ENCODE data around the gene SLC9A9. TPM values are rescaled to one million over a fixed set of nuclear protein-coding genes. Genes with fewer than 3 reads are reported as not detected.

Gene SLC9A9
- polyA plus RNA-seq, 1 donor from 2014 or later: 0.54 TPM

DNA sequence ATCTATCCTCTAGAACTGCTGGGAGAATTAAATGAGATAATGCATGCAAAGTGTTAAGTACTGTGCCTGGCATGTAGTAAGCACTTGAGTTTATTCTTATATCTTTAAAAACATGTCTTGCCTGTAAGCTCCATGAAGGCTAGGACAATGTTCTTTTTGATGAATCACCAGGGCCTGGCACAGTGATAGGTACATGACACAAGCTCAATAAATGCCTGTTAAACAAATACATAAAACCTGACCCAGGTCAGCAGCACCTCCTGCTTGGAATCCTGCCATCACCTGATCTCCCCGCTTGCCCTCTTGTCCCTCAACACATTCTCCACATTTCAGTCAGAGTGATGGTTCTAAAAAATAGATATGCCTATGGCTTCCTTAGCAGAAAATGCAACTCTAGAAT, 541.9 kb downstream of the SLC9A9 start:
- H3K9me2 ChIP-seq (ENCODE audit: insufficient read depth, low read length): no peaks in the 10 kb centered on the region
- no peaks in the 10 kb centered on the region for H3K79me2 ChIP-seq (replicated peaks; ENCODE audit: insufficient read depth, low read length)
- no peak overlapping the region for H3K4me3 ChIP-seq (ENCODE audit: low read length)
- H3K4me2 ChIP-seq (ENCODE audit: low read length): no peak overlapping the region
- no peak overlapping the region for H3K9ac ChIP-seq (ENCODE audit: low read length)
- no peaks in the 10 kb centered on the region for H3F3A ChIP-seq (ENCODE audit: insufficient read depth, low read length, poor library complexity, severe bottlenecking)
- no peaks in the 10 kb centered on the region for H3K36me3 ChIP-seq (ENCODE audit: insufficient read depth, low read length)
- H3K9me3 ChIP-seq (ENCODE audit: low read length): no peaks in the 10 kb centered on the region
- TF ChIP-seq, protein P1, sequence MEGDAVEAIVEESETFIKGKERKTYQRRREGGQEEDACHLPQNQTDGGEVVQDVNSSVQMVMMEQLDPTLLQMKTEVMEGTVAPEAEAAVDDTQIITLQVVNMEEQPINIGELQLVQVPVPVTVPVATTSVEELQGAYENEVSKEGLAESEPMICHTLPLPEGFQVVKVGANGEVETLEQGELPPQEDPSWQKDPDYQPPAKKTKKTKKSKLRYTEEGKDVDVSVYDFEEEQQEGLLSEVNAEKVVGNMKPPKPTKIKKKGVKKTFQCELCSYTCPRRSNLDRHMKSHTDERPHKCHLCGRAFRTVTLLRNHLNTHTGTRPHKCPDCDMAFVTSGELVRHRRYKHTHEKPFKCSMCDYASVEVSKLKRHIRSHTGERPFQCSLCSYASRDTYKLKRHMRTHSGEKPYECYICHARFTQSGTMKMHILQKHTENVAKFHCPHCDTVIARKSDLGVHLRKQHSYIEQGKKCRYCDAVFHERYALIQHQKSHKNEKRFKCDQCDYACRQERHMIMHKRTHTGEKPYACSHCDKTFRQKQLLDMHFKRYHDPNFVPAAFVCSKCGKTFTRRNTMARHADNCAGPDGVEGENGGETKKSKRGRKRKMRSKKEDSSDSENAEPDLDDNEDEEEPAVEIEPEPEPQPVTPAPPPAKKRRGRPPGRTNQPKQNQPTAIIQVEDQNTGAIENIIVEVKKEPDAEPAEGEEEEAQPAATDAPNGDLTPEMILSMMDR (IDR thresholded peaks at IDR 0.05; ENCODE audit: poor library complexity, severe bottlenecking): no peak
- TF ChIP-seq SMC3 (conservative IDR thresholded peaks at IDR 0.05; ENCODE audit: poor library complexity): no peak
- TF ChIP-seq TAF1 (IDR thresholded peaks at IDR 0.05; ENCODE audit: low read depth): no peak
- TF ChIP-seq, protein P2, sequence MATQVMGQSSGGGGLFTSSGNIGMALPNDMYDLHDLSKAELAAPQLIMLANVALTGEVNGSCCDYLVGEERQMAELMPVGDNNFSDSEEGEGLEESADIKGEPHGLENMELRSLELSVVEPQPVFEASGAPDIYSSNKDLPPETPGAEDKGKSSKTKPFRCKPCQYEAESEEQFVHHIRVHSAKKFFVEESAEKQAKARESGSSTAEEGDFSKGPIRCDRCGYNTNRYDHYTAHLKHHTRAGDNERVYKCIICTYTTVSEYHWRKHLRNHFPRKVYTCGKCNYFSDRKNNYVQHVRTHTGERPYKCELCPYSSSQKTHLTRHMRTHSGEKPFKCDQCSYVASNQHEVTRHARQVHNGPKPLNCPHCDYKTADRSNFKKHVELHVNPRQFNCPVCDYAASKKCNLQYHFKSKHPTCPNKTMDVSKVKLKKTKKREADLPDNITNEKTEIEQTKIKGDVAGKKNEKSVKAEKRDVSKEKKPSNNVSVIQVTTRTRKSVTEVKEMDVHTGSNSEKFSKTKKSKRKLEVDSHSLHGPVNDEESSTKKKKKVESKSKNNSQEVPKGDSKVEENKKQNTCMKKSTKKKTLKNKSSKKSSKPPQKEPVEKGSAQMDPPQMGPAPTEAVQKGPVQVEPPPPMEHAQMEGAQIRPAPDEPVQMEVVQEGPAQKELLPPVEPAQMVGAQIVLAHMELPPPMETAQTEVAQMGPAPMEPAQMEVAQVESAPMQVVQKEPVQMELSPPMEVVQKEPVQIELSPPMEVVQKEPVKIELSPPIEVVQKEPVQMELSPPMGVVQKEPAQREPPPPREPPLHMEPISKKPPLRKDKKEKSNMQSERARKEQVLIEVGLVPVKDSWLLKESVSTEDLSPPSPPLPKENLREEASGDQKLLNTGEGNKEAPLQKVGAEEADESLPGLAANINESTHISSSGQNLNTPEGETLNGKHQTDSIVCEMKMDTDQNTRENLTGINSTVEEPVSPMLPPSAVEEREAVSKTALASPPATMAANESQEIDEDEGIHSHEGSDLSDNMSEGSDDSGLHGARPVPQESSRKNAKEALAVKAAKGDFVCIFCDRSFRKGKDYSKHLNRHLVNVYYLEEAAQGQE (IDR thresholded peaks at IDR 0.05; ENCODE audit: borderline replicate concordance): no peak
- no peak for TF ChIP-seq POLR2AphosphoS5 (IDR thresholded peaks at IDR 0.05)
- no peak for TF ChIP-seq EP300 (conservative IDR thresholded peaks at IDR 0.05; ENCODE audit: poor library complexity, severe bottlenecking)
- TF ChIP-seq EZH2 (IDR thresholded peaks at IDR 0.05; ENCODE audit: borderline replicate concordance, insufficient read depth, low read length, poor library complexity, severe bottlenecking): no peak
- H3K27me3 ChIP-seq (ENCODE audit: insufficient read depth, low read depth, low read length): no peaks in the 10 kb centered on the region
- no peak overlapping the region for H3K27ac ChIP-seq (ENCODE audit: low read length)
- H4K20me1 ChIP-seq (ENCODE audit: insufficient read depth): no peaks in the 10 kb centered on the region
- H2AFZ ChIP-seq (ENCODE audit: low read depth, low read length): no peak overlapping the region

DNA sequence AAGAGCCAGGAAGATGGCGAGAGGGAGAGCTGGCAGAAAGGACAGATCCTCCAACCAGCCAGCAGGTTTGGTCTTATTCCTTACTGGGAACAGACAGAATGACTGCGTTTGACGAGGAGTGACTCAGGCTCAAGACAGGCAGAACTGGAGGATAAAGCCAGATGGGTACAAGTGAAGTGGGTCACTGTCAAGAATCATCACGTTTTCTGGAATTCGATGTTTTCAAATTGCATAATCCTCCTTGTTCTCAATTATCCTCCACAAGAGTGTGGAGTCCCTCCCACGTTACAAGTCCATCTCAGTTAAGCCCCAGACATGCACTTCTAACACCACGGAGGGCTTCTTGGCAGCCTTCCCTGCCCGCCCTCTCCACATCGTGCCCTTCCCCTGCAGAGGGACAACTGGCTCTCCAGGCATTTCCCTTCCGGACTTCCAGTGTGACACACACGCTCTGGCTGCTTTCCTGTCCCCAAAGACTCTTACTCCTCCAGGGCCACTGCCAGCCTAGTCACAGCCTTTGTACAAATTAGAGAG, 545.6 kb downstream of the SLC9A9 start:
- Histone ChIP-seq H3K27ac (ENCODE audit: low read length) (no peak overlapping the region), H3K36me3 (ENCODE audit: insufficient read depth, low read length) (no peaks in the 10 kb centered on the region), H3K27me3 (ENCODE audit: insufficient read depth, low read depth, low read length) (no peaks in the 10 kb centered on the region), H2AFZ (ENCODE audit: low read depth, low read length) (no peak overlapping the region), H3K9me2 (ENCODE audit: insufficient read depth, low read length) (no peaks in the 10 kb centered on the region), H3F3A (ENCODE audit: insufficient read depth, low read length, poor library complexity, severe bottlenecking) (no peaks in the 10 kb centered on the region), H3K9me3 (ENCODE audit: low read length) (no peaks in the 10 kb centered on the region), H3K4me3 (ENCODE audit: low read length) (no peak overlapping the region), H4K20me1 (ENCODE audit: insufficient read depth) (no peaks in the 10 kb centered on the region), H3K4me2 (ENCODE audit: low read length) (no peak overlapping the region), H3K79me2 (replicated peaks; ENCODE audit: insufficient read depth, low read length) (no peaks in the 10 kb centered on the region), H3K9ac (ENCODE audit: low read length) (no peak overlapping the region)
- TF ChIP-seq EZH2 (IDR thresholded peaks at IDR 0.05; ENCODE audit: borderline replicate concordance, insufficient read depth, low read length, poor library complexity, severe bottlenecking) (no peak), SMC3 (conservative IDR thresholded peaks at IDR 0.05; ENCODE audit: poor library complexity) (no peak), TAF1 (IDR thresholded peaks at IDR 0.05; ENCODE audit: low read depth) (no peak), MXI1 (conservative IDR thresholded peaks at IDR 0.05; ENCODE audit: poor library complexity, severe bottlenecking) (no peak), RAD21 (conservative IDR thresholded peaks at IDR 0.05) (no peak), POLR2AphosphoS5 (IDR thresholded peaks at IDR 0.05) (no peak), EP300 (conservative IDR thresholded peaks at IDR 0.05; ENCODE audit: poor library complexity, severe bottlenecking) (no peak)
- TF ChIP-seq, protein P2 (IDR thresholded peaks at IDR 0.05; ENCODE audit: borderline replicate concordance): no peak
- TF ChIP-seq, protein P1 (IDR thresholded peaks at IDR 0.05; ENCODE audit: poor library complexity, severe bottlenecking): no peak
